T-helper 2 cell (primary cell): Measurements from ENCODE around the gene RPS6KA5.

Source experiments
- DNase-seq, 5 experiments: peaks; one replicate each; pipeline versions ENCODE4 v3.0.0 to v3.0.0-alpha.2; 2012 to 2022

RPS6KA5 gene

DNA sequence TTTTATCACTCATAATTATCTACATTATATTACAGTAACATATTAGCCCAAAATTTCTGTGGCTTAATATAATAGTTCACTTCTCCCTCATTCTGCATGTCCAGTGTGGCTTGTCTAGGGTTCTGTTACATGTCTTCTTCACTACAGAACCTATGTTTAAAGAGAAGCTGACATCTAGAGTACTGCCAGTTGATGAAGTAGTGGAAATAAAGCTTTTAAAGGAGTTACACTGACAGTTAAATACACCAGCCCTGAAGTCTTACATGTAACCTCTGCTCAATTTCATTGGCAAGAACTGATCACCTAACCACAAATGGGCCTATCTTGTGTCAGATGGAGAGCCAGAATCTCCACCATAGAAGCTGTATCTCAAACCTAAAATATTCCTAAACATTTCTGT lies 32.9 kb downstream of the RPS6KA5 start:
- DNase-seq, result no peak

DNA sequence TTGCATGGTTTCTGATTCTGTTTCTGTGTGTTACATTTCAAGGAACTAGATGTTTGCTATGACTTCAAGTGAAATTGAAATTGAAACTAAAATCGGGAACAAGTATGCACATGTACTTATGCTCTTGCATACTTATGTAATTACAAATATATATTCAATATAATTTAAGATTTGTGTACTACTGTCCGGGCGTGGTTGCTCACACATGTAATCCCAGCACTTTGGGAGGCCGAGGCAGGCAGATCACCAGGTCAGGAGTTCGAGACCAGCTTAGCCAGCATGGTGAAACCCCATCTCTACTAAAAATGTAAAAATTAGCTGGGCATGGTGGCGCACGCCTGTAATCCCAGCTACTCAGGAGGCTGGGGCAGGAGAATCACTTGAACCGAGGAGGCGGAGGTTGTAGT lies 37.8 kb downstream of the RPS6KA5 start:
- DNase-seq, result peak in 2 of 5 experiments; percentile 22 to 91

- DNase-seq, result no peak
Measured at GRCh38 chr14:91021991-91022621, 38.3 kb downstream of the RPS6KA5 start.

DNA sequence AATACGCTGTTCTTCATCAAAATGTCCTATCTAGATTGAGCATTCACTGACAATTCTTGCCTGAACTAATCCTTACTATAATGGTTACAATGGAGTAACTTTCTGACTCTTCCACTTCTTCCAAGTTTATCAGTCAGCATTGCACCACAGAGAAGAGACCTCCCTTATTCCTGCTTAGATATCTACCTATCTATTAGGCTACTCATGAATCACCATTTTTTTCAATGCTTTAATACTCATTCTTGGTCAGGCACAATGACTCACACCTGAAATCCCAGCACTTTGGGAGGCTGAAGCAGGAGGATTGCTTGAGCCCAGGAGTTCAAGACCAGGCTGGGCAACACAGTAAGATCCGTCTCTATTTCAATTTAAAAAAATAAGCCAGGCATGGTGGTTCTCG lies 39.3 kb downstream of the RPS6KA5 start:
- no peak for DNase-seq

GRCh38 chr14:91019673-91020072 lies 40.8 kb downstream of the RPS6KA5 start:
- DNase-seq, result no peak

DNA sequence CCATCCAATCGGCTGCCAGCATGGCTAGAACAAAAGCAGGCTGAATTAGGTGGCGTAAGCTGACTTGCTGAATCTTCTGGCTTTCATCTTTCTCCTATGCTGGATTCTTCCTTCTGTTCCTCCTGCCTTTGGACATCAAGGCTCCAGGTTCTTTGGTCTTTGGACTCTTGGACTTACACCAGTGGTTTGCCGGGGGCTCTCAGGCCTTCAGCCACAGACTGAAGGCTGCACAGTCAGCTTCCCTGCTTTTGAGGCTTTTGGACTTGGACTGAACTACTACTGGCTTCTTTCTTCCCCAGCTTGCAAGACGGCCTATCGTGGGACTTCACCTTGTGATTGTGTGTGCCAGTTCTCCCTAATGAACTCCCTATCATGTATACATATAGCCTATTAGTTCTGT lies 42.0 kb downstream of the RPS6KA5 start:
- no peak for DNase-seq

- DNase-seq, result no peak
Measured at GRCh38 chr14:91016800-91017410, 43.5 kb downstream of the RPS6KA5 start.

DNA sequence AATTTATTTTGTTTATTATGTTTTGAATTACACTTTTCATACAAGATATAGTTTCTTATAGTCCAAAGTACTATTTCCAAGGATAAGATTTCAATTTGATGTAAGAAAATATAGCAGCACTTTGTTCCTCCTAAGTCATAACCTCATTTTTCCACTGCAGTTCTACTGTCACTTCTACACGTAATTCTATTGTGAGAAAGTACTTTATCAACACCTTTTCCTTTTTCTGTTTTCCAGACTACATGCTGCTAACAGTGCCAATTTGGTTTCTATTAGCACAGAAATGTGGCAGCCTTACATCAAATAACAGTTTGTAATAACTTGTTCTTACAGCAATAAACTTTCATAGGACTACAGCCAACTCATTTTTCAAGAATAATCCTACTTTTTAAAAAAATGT lies 45.0 kb downstream of the RPS6KA5 start:
- DNase-seq, result no peak

DNA sequence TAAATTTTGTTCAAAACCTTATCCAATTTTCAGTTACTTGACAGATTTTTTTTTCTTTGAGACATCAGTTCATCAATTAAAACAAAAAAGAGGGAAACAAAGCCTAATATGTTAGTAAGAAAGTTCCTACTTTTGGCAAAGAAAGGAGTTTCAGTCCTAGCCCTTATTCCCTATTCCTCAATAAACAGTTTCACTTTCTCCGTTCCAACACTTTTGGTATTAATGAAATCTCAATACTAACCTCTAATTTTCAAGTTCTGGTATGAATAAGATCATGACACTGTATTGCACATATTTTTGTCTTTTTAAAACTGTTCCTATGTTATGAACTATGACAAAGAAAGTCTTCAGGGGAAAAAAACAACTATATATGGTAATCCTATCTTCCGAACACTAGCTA lies 48.4 kb downstream of the RPS6KA5 start:
- no peak for DNase-seq

DNA sequence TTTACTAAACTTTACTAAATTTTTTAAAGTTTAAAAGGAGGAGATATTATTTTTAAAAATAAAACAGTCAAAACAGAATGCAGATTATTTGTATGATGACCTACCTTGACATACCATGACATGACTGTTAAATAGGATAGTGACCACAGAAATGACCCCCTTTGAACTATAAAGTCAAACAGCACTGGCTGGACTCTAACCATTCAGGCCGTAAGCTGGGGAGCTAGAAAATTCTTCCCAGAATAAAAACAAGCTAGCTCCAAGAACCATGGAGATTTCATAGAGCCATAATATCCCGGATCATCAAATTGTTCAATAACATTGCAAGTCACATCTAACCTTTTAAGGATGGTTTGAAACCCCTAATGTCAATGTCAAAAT lies 50.3 kb downstream of the RPS6KA5 start:
- DNase-seq, result no peak

- DNase-seq, result peak in 1 of 5 experiments; percentile 45
Measured at GRCh38 chr14:91009501-91010152, 50.8 kb downstream of the RPS6KA5 start.

DNA sequence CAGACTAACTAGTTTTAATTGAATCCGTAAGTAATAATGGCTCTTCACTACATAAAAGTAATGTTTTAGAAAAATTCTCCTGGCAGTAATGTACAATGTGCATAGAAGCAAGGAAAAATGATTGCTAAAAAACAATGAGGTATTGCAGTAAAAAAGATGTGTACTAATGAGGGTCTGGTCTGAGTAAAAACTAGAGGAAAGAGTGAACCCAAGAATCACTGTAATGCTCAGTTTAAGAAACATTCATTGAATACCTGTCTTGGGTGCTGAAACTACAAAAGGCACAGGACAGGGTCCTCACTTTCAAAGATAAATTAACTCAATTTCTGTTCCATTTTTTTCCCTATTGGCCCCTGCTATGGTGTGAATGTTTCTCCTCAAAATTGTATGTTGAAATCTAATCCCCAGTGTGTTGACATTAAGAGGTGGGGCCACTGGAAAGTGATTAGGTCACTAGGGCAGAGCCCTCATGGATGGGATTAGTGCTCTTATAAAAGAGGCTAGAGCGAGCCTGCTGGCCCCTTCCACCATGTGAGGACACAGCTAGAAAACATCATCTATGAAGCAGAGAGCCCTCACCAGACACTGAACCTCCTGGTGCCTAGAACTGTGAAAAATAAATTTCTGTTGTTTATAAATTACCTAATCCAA lies 51.6 kb downstream of the RPS6KA5 start:
- no peak for DNase-seq

GRCh38 chr14:91005716-91006115 lies 54.7 kb downstream of the RPS6KA5 start:
- DNase-seq, result no peak

DNA sequence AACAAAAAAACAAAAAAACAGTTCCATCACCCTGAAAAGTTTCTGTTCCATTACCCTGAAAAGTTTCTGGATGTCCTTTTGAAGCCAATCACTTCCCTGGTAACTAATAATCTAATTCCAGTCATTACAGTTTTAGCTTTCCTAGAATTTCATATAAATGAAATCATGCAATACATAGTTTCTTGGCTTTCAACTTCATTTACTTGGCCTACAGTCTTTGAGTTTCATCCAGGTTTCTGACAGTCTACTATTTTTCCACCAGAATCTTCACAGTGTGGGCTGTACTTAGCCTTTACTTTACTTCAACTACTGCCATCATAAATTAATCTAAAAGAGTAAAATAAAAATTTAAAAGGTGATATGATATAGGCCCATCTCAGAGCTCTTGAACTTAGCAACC lies 55.5 kb downstream of the RPS6KA5 start:
- DNase-seq, result no peak

DNA sequence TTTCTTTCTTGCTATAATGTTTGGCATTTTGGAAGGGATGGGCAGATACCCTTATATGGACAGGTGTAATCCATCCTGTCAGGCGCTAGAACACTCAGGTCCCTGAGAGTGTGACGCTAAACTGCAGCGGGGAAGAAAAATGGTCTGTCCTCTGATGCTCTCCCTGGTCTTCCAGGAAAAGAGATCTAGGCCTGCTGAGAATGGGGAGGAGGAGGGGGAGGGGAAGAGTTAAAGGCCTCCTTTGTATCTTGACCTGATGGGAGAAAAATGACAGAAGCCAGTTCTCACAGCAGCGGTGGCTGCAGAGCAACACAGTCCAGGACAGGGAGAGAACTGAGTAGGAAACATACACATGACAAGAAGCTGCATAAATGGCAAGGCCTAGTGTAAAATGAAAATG lies 61.1 kb downstream of the RPS6KA5 start:
- no peak for DNase-seq

- no peak for DNase-seq
Measured at GRCh38 chr14:90996967-90997366, 63.5 kb downstream of the RPS6KA5 start.

DNA sequence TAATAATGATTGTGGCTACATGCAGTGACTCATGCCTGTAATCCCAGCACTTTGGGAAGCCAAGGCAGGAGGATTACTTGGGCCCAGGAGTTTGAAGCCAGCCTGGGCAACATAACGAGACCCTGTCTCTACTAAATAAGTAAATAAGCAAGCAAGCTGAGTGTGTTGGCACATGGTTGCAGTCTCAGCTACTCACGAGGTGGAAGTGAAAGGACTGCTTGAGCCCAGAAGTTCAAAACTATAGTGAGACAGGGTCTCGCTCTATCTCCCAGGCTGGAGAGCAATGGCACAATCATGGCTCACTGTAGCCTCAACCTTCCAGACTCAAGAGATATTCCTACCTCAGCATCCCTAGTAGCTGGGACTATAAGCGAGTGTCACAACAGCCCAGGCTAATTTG lies 64.7 kb downstream of the RPS6KA5 start:
- DNase-seq, result no peak

DNA sequence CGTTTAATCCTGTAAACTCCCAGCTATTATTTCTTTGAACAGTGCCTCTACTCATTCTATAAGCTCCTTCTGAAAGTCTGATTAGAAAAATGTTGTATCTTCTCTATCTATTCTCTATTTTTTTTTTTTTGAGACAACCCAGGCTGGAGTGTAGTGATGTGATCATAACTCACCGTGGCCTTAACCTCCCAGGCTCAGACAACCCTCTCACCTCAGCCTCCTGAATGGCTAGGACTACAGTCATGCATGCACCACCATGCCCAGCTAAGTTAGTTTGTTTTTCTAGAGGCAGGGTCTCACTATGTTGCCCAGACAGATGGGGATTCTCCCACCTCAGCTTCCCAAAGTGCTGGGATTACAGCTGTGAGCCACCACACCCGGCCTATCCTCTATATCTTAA lies 66.6 kb downstream of the RPS6KA5 start:
- DNase-seq, result peak in 1 of 5 experiments; percentile 28

- DNase-seq, result no peak
Measured at GRCh38 chr14:90991690-90992443, 68.6 kb downstream of the RPS6KA5 start.

DNA sequence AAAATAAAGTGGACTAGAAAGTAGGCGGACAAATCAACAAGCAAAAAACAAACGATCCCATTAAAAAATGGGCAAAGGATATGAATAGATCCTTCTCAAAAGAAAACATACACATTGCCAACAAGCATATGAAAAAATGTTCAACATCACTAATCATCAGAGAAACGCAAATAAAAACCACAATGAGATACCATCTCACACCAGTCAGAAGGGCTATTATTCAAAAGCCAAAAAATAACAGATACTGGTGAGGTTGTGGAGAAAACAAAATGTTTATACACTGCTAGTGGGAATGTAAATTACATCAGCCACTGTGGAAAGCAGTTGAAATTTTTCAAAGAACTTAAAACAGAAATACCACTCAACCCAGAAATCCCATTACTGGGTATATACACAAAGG lies 70.3 kb downstream of the RPS6KA5 start:
- no peak for DNase-seq

DNA sequence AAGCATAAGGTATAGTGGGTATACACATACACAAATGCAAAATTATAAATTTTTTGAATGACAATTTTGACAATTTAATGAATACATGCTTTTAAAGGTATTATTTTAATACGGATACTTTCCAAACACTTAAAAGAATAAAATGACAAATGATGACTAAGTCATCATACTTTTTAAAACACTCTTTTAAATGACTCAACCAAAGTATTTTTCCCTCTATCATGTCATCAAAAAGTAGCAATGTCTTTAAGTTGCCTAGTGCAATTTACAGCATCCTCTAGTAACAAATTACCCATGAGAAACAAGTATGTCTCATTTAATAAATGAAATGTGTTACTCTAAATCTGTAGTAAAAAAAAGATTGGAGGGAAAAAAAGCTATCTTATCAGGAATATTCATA lies 73.3 kb downstream of the RPS6KA5 start:
- DNase-seq, result no peak

DNA sequence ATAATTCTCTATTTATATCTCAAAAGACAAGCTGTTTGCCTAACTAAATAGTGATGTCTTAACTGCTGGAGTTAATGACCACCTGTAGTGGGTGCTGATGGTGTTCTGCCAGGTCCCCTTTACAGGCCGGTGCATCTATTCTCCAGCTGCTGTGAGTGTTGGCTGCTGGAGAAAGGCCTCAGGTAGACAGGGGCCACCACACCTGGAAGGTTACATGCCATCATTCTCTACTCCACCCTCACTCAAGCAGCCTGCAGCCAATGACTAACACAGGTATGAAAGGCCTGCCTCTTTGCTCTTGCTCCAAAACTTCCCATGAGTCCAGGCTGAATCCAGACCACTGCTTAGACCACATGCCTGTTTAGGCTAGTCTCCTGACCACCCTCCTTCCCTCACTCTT lies 73.9 kb downstream of the RPS6KA5 start:
- DNase-seq, result no peak

- DNase-seq, result no peak
Measured at GRCh38 chr14:90985601-90986242, 74.7 kb downstream of the RPS6KA5 start.
